MCF 10A (cell line): ENCODE measurements around the gene RAD51B. TPM values are rescaled to one million over a fixed set of nuclear protein-coding genes. Genes with fewer than 3 reads are reported as not detected.
"Not testable (repeated sequence)": the region's sequence is repeated elsewhere in the genome, so short reads cannot be mapped to it uniquely, and the experiment has no call there.

Experiments
- BruUV-seq: library from RNA; stranded (reverse); fragments of 400-500 nt; replicated peaks from 2 replicates; lab custom pipeline; 2021; lab: Mats Ljungman, UMichigan
- CTCF ChIA-PET: fragments of 300-600 bp; sonication (Branson Sonifier 250); formaldehyde crosslinking; extraction: SDS; loops from one replicate; lab custom pipeline; 2021; ENCODE audit warnings: antibody characterized with exemption, inconsistent platforms; lab: Yijun Ruan, JAX
- POLR2A ChIA-PET: fragments of 300-600, 350-650 bp; sonication (Branson Sonifier 250); formaldehyde crosslinking; extraction: SDS; loops from one replicate; lab custom pipeline; 2020; ENCODE audit warnings: antibody characterized with exemption, inconsistent platforms; lab: Yijun Ruan, JAX
- DNase-seq: peaks from one replicate; pipeline ENCODE4 v3.0.0-alpha.2; 2018; ENCODE audit not compliant: unreplicated experiment
- H3K27ac Mint-ChIP-seq: one replicate; pipeline ENCODE4 v1.8.0; 2022; ENCODE audit warnings: mild to moderate bottlenecking, low read depth, mixed read lengths; ENCODE audit not compliant: unreplicated experiment
- H3K27me3 Mint-ChIP-seq: one replicate; pipeline ENCODE4 v1.8.0; 2022; ENCODE audit warnings: mixed read lengths; ENCODE audit not compliant: insufficient read depth, unreplicated experiment
- H3K36me3 Mint-ChIP-seq: one replicate; pipeline ENCODE4 v1.8.0; 2022; ENCODE audit warnings: mild to moderate bottlenecking, moderate library complexity, mixed read lengths; ENCODE audit not compliant: insufficient read depth, unreplicated experiment
- H3K4me1 Mint-ChIP-seq: one replicate; pipeline ENCODE4 v1.8.0; 2022; ENCODE audit warnings: mixed read lengths; ENCODE audit not compliant: insufficient read depth, unreplicated experiment
- H3K4me3 Mint-ChIP-seq: one replicate; pipeline ENCODE4 v1.8.0; 2022; ENCODE audit warnings: mild to moderate bottlenecking, moderate library complexity, mixed read lengths; ENCODE audit not compliant: unreplicated experiment
- H3K9me3 Mint-ChIP-seq: one replicate; pipeline ENCODE4 v1.8.0; 2022; ENCODE audit warnings: mixed read lengths; ENCODE audit not compliant: unreplicated experiment
- intact Hi-C: fragments of 100-400 bp; cut with micrococcal nuclease; formaldehyde crosslinking; loops from 2 replicates; pipeline ENCODE4 v1.14.1; 2022
- total RNA-seq: library from RNA; stranded (reverse); gene quantifications from 2 replicates; pipeline ENCODE4 v1.2.3, GENCODE V29; 2022
- TF ChIP-seq, protein P1 (sequence below): fragments of 200-600 bp; IDR thresholded peaks from one replicate; pipeline ENCODE4 v1.8.0; 2022; ENCODE audit warnings: antibody characterized with exemption, mild to moderate bottlenecking; ENCODE audit not compliant: unreplicated experiment

Gene RAD51B
- total RNA-seq, 1 experiment from 2014 or later = 14.6 TPM

DNA sequence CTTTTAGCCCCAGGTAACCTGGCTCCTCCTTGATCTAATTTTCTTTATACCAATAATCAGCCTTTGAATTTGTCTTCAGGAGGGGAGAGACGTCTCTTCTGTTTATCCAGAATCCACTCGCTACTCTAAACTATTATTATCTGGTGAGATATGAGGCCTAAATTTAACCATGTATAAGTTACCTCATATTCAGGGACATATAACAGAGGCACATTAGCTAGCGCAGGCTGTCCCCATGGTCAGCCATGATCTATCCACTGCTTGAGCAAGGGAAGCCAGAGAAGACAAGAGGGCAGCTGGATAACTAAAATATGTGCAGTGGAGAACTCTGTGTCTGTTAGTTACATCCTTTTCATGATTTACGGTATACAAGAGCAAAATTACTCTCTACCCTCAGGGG is 481.0 kb downstream of the RAD51B start:
- no peaks in the 10 kb centered on the region for H3K27me3 Mint-ChIP-seq
- TF ChIP-seq, protein P1, sequence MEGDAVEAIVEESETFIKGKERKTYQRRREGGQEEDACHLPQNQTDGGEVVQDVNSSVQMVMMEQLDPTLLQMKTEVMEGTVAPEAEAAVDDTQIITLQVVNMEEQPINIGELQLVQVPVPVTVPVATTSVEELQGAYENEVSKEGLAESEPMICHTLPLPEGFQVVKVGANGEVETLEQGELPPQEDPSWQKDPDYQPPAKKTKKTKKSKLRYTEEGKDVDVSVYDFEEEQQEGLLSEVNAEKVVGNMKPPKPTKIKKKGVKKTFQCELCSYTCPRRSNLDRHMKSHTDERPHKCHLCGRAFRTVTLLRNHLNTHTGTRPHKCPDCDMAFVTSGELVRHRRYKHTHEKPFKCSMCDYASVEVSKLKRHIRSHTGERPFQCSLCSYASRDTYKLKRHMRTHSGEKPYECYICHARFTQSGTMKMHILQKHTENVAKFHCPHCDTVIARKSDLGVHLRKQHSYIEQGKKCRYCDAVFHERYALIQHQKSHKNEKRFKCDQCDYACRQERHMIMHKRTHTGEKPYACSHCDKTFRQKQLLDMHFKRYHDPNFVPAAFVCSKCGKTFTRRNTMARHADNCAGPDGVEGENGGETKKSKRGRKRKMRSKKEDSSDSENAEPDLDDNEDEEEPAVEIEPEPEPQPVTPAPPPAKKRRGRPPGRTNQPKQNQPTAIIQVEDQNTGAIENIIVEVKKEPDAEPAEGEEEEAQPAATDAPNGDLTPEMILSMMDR = no peak
- CTCF ChIA-PET = interaction anchor here (1.0 kb wide), 1 partner anchor 219 kb away, joined by 3 read pairs; no protein-coding TSS in a partner anchor
- no peaks in the 10 kb centered on the region for H3K36me3 Mint-ChIP-seq
- intact Hi-C loops = no loop called here
- POLR2A ChIA-PET = no interaction called here
- no peak overlapping the region for H3K4me3 Mint-ChIP-seq
- H3K4me1 Mint-ChIP-seq = no peaks in the 10 kb centered on the region
- no peak overlapping the region for H3K27ac Mint-ChIP-seq
- H3K9me3 Mint-ChIP-seq = peaks cover 8% of the 10 kb centered on the region
- no TSS peak for BruUV-seq
- DNase-seq = no peak

DNA sequence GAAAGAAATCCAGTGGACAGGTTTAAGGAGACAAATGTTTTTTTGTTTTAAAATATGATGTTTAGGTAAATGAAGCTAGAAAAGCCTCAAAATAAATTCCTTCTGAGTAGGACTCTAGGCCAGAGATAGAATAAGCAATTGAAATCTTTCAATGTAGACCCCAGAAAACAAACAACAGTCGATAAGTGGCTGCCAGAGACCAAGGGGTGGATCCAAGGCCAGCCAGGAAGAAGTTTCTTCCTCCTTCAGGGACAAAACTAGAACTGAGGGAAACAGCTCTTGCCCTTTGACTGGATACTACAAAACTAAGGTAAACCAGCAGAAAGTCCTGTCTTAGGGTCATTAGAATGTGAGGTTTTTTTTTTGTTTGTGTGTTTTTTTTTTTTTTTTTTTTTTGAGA is 481.6 kb downstream of the RAD51B start:
- no peaks in the 10 kb centered on the region for H3K27me3 Mint-ChIP-seq
- no TSS peak for BruUV-seq
- H3K4me1 Mint-ChIP-seq = no peaks in the 10 kb centered on the region
- ChIA-PET POLR2A (no interaction called here), CTCF (interaction anchor here (1.0 kb wide), 1 partner anchor 218 kb away, joined by 3 read pairs; no protein-coding TSS in a partner anchor)
- intact Hi-C loops = no loop called here
- H3K4me3 Mint-ChIP-seq = no peak overlapping the region
- H3K9me3 Mint-ChIP-seq = peaks cover 8% of the 10 kb centered on the region
- no peak for DNase-seq
- no peak overlapping the region for H3K27ac Mint-ChIP-seq
- H3K36me3 Mint-ChIP-seq = no peaks in the 10 kb centered on the region
- TF ChIP-seq, protein P1 = no peak

DNA sequence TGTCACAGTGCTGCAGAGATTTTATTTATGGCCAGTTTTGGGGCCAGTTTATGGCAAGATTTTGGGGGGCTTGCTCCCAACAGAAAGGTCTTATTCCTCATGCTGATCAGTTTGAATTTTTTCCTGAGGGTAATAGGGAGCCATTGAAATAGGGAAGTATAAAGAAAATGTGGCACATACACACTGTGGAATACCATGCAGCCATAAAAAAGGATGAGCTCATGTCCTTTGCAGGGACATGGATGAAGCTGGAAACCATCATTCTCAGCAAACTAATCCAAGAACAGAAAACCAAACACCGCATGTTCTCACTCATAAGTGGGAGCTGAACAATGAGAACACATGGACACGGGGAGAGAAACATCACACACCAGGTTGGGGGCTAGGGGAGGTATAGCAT is 483.4 kb downstream of the RAD51B start:
- H3K4me1 Mint-ChIP-seq, H3K27me3 Mint-ChIP-seq, POLR2A ChIA-PET, intact Hi-C loops, H3K27ac Mint-ChIP-seq, H3K9me3 Mint-ChIP-seq, H3K4me3 Mint-ChIP-seq, BruUV-seq, DNase-seq, H3K36me3 Mint-ChIP-seq: not testable (repeated sequence)
- CTCF ChIA-PET = interaction anchor here (0.8 kb wide), 1 partner anchor 24 kb away, joined by 3 read pairs; no protein-coding TSS in a partner anchor

DNA sequence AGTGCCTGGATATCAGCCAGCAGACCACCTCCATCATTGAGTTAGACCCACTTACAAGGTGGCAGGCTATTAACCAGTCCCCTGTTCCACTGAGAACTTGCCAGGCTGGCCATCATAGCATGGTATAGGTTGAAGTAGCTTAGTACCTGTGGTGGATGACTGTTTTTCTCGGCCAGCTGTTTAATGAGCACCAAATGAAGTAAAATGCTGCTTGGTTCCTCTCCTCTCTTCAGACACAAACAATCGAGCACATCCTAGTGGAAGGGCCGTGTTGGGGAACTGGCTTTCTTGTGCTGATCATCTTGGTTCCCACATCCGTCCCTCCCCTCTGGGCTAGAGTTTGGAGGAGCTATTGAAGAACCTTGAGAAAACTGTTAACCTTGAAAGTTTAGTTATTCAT is 486.2 kb downstream of the RAD51B start:
- H3K4me3 Mint-ChIP-seq = no peak overlapping the region
- intact Hi-C loops = no loop called here
- H3K27me3 Mint-ChIP-seq = no peaks in the 10 kb centered on the region
- H3K4me1 Mint-ChIP-seq = no peaks in the 10 kb centered on the region
- POLR2A ChIA-PET = interaction anchor here (0.6 to 0.9 kb wide), 3 partner anchors 14 to 278 kb away, joined by 3 read pairs; no protein-coding TSS in a partner anchor
- no peaks in the 10 kb centered on the region for H3K36me3 Mint-ChIP-seq
- no peak for DNase-seq
- CTCF ChIA-PET = no interaction called here
- H3K27ac Mint-ChIP-seq = no peak overlapping the region
- no TSS peak for BruUV-seq
- H3K9me3 Mint-ChIP-seq = peaks cover 8% of the 10 kb centered on the region
- TF ChIP-seq, protein P1 = no peak
